Measurements from ENCODE around the gene GARNL3. TPM values are rescaled to one million over a fixed set of nuclear protein-coding genes. Genes with fewer than 3 reads are reported as not detected.
A peak's percentile ranks its signal among the peaks of the same experiment; 100 is the strongest.

Gene GARNL3
- total RNA-seq, 1 donor from 2014 or later = 21.4 TPM

- Mint-ChIP-seq H3K9me3 (ENCODE audit: low read depth) (no peaks in the 10 kb centered on the region), H3K4me1 (ENCODE audit: low read depth) (no peaks in the 10 kb centered on the region), H3K27me3 (peaks cover 10% of the 10 kb centered on the region), H3K4me3 (ENCODE audit: low read depth) (no peak overlapping the region), H3K36me3 (ENCODE audit: insufficient read depth) (peaks cover 1% of the 10 kb centered on the region), H3K27ac (no peak overlapping the region)
- TF ChIP-seq, protein P1, sequence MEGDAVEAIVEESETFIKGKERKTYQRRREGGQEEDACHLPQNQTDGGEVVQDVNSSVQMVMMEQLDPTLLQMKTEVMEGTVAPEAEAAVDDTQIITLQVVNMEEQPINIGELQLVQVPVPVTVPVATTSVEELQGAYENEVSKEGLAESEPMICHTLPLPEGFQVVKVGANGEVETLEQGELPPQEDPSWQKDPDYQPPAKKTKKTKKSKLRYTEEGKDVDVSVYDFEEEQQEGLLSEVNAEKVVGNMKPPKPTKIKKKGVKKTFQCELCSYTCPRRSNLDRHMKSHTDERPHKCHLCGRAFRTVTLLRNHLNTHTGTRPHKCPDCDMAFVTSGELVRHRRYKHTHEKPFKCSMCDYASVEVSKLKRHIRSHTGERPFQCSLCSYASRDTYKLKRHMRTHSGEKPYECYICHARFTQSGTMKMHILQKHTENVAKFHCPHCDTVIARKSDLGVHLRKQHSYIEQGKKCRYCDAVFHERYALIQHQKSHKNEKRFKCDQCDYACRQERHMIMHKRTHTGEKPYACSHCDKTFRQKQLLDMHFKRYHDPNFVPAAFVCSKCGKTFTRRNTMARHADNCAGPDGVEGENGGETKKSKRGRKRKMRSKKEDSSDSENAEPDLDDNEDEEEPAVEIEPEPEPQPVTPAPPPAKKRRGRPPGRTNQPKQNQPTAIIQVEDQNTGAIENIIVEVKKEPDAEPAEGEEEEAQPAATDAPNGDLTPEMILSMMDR (IDR thresholded peaks at IDR 0.05; ENCODE audit: unreplicated experiment) = no peak
- DNase-seq (ENCODE audit: low spot score, unreplicated experiment) = no peak
These were observed 32.9 kb upstream of the GARNL3 start for GRCh38 chr9:127231666-127232065.

DNA sequence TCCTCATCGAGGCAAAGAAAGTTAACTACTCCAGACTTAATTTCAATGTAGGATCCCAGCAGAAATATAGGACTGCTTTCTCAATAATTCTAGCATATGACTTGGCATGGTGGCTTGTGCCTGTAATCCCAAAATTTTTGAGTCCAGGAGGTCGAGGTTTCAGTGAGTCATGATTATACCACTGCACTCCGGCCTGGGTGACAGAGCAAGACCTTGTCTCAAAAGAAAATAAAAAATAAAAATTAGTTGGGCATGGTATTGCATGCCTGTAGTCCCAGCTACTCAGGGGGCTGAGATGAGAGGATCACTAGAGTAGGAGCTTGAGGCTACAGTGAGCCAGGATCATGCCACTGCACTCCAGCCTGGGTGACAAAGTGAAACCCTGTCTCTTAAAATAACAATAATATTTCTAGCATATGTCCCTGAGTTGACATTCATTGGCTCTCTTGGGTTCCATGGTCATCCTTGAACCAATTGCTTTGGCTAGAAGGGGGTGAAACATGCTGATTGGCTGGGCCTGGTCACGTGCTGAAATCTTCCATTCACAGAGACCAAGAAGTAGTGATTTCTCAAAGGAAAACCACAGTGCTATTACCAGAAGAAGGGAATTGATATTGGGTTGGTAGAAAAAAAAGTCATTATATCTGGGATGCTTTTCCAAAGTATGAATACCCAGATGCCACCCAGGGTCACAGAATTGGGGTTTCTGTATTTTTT is 31.6 kb upstream of the GARNL3 start:
- H3K4me1 Mint-ChIP-seq (ENCODE audit: low read depth) = peaks cover 2% of the 10 kb centered on the region
- TF ChIP-seq, protein P1 (IDR thresholded peaks at IDR 0.05; ENCODE audit: unreplicated experiment) = no peak

GRCh38 chr9:127233550-127233949 is 31.0 kb upstream of the GARNL3 start:
- TF ChIP-seq, protein P1 (IDR thresholded peaks at IDR 0.05; ENCODE audit: unreplicated experiment) = no peak
- Mint-ChIP-seq H3K27ac (no peak overlapping the region), H3K27me3 (peaks cover 3% of the 10 kb centered on the region), H3K36me3 (ENCODE audit: insufficient read depth) (peaks cover 6% of the 10 kb centered on the region), H3K4me3 (ENCODE audit: low read depth) (no peak overlapping the region), H3K4me1 (ENCODE audit: low read depth) (peaks cover 2% of the 10 kb centered on the region), H3K9me3 (ENCODE audit: low read depth) (no peaks in the 10 kb centered on the region)
- no peak for DNase-seq (ENCODE audit: low spot score, unreplicated experiment)

More for the DNA sequence above, 31.6 kb upstream of the GARNL3 start:
- DNase-seq (ENCODE audit: low spot score, unreplicated experiment) = no peak
- H3K27ac Mint-ChIP-seq = no peak overlapping the region
- no peaks in the 10 kb centered on the region for H3K9me3 Mint-ChIP-seq (ENCODE audit: low read depth)
- H3K27me3 Mint-ChIP-seq = peaks cover 4% of the 10 kb centered on the region
- peaks cover 6% of the 10 kb centered on the region for H3K36me3 Mint-ChIP-seq (ENCODE audit: insufficient read depth)
- no peak overlapping the region for H3K4me3 Mint-ChIP-seq (ENCODE audit: low read depth)

- H3K36me3 Mint-ChIP-seq (ENCODE audit: insufficient read depth) = peaks cover 6% of the 10 kb centered on the region
- no peak overlapping the region for H3K4me3 Mint-ChIP-seq (ENCODE audit: low read depth)
- DNase-seq (ENCODE audit: low spot score, unreplicated experiment) = no peak
- peaks cover 2% of the 10 kb centered on the region for H3K4me1 Mint-ChIP-seq (ENCODE audit: low read depth)
- no peak overlapping the region for H3K27ac Mint-ChIP-seq
- H3K27me3 Mint-ChIP-seq = peaks cover 2% of the 10 kb centered on the region
- H3K9me3 Mint-ChIP-seq (ENCODE audit: low read depth) = no peaks in the 10 kb centered on the region
- TF ChIP-seq, protein P1 (IDR thresholded peaks at IDR 0.05; ENCODE audit: unreplicated experiment) = no peak
These were observed 30.6 kb upstream of the GARNL3 start for GRCh38 chr9:127233989-127234388.

DNA sequence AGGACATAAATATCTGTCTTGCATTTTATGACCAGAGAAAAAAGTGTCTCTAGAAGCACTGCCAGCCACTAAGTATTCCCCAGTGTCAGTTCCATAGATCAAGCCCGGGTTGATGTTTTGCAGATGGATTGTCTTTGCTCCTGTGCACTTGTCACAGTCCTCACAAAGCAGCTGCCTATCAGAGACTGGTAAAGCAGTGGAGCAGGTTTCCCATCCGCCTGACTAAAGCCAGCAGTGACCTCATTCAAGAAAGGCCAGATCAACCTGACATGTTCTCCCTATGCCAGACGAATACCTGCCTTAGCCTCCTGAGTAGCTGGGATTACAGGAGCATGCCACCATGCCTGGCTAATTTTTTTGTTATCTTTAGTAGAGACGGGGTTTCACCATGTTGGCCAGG is 26.8 kb upstream of the GARNL3 start:
- no peaks in the 10 kb centered on the region for H3K27me3 Mint-ChIP-seq
- H3K36me3 Mint-ChIP-seq (ENCODE audit: insufficient read depth) = peaks cover 6% of the 10 kb centered on the region
- DNase-seq (ENCODE audit: low spot score, unreplicated experiment) = no peak
- no peaks in the 10 kb centered on the region for H3K9me3 Mint-ChIP-seq (ENCODE audit: low read depth)
- H3K27ac Mint-ChIP-seq = peak overlapping the region; percentile 31
- peaks cover 6% of the 10 kb centered on the region for H3K4me1 Mint-ChIP-seq (ENCODE audit: low read depth)
- H3K4me3 Mint-ChIP-seq (ENCODE audit: low read depth) = no peak overlapping the region
- TF ChIP-seq, protein P1 (IDR thresholded peaks at IDR 0.05; ENCODE audit: unreplicated experiment) = no peak

All from progenitor cell of endocrine pancreas (in vitro differentiated cells).